Chondrocyte (in vitro differentiated cells): ENCODE data around the gene TOMM7. TPM values are rescaled to one million over a fixed set of nuclear protein-coding genes. Genes with fewer than 3 reads are reported as not detected.

Source experiments
- DNase-seq: peaks from one replicate; pipeline ENCODE4 v3.0.0; 2021; ENCODE audit warnings: mixed read lengths, low spot score
- H3K27ac Mint-ChIP-seq: one replicate; pipeline ENCODE4 v1.8.0; 2021; ENCODE audit warnings: mild to moderate bottlenecking, moderate library complexity, mixed read lengths; ENCODE audit not compliant: unreplicated experiment
- H3K27me3 Mint-ChIP-seq: 2 replicates; pipeline ENCODE4 v1.8.0; 2021; ENCODE audit warnings: low read depth, mixed read lengths
- H3K36me3 Mint-ChIP-seq: 2 replicates; pipeline ENCODE4 v1.8.0; 2021; ENCODE audit warnings: low read depth, mixed read lengths
- H3K4me1 Mint-ChIP-seq: 2 replicates; pipeline ENCODE4 v1.8.0; 2021; ENCODE audit warnings: low read depth, mild to moderate bottlenecking, mixed read lengths
- H3K4me3 Mint-ChIP-seq: one replicate; pipeline ENCODE4 v1.8.0; 2021; ENCODE audit warnings: mild to moderate bottlenecking, moderate library complexity, mixed read lengths; ENCODE audit not compliant: unreplicated experiment
- H3K9me3 Mint-ChIP-seq: 2 replicates; pipeline ENCODE4 v1.8.0; 2021; ENCODE audit warnings: low read depth, mixed read lengths
- CTCF ChIP-seq: fragments of 200-600 bp; sonication (generic); IDR thresholded peaks from 2 replicates; pipeline ENCODE4 v1.5.0; 2021; ENCODE audit warnings: antibody characterized with exemption, mild to moderate bottlenecking, moderate library complexity
- long read RNA-seq: library from polyadenylated mRNA; stranded (forward); transcript quantifications from one replicate; pipeline ENCODE4 v2.0.0, GENCODE V29; 2021
- total RNA-seq: library from RNA; stranded (reverse); gene quantifications from 3 replicates; pipeline ENCODE4 v1.2.1, GENCODE V29; 2021

The TOMM7 gene
- total RNA-seq, result 213 to 269 TPM (median 240 TPM) in 3 replicates
- long read RNA-seq, transcript TOMM7-201 (3 exons, 778 nt), result major isoform, 125 of 132 reads
- long read RNA-seq, partial matches to known transcripts, result 7 of 132 reads
- long read RNA-seq, other reads (novel, unspliced or antisense), result 0 of 132 reads

DNA sequence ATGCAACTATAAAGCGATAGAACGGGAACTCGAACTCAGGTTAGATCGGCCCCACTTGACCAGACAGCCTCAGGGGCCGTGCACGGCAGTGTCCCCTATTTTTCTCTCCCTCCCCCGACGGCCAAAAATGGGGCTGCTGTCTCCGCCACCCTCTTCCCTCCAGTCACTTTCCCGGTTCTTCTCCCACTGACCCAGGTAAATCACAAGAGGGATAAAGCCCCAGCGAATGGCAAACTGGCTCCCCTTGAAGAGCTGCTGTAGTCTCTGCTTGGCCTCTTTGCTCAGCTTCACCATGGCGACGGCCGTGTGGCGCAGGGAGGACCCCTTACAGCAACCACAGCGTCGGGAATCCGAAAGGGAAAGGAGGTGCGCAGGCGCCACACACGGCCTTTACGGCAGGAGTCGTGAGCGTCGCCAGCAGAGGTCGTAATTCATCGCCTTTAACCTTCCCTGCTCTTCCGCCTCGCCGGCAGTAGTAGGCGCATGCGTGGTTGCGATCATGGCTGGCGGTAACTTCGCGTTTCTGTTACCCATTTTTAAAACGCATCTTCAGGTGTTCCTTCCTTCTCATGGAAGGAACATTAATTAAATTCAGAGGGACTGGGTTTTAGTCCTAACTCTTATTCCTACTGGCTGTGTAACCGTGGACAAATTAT is at the start of gene TOMM7:
TSS of gene TOMM7 (minus strand) at position 364 of the 656 bp plus-strand sequence. CDS start at position 294, 70 bp downstream.
- peaks cover 3% of the 10 kb centered on the region for H3K36me3 Mint-ChIP-seq

DNA sequence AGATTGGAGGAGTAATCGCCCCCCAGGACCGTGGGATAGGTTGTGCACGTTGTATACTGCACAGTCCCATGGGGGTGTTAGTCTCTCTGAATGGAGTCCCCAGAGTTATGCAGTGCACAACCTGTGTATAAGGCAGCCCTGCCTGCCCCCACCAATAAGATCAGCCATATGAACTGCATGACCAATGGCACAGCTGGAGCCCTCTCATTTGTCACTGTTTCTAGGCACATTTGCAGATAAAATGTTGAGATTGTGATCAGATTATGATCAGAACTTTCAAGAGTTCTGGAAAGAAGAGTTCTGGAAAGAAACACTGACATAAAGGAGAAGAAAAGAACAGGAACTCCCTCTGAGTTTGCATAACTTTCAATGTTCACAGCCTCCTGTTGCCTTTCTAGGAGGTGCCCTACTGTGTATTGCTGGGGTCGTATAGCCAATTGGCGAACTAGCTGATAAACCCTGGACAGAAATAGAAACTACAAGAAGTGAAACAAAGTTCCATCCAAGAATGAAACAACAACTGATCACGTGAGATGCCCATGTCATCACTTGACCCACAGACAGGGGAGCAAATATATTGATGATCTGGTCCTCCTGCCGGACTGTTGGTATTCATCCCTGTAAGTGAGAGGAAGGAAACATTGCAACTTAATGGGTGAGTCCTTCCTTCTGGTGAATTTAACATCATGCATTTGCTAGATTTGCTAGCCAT is 49.6 kb upstream of the TOMM7 start:
- H3K4me1 Mint-ChIP-seq, result no peaks in the 10 kb centered on the region

More for the DNA sequence above, at the start of gene TOMM7:
- H3K27me3 Mint-ChIP-seq, result no peaks in the 10 kb centered on the region
- H3K4me1 Mint-ChIP-seq, result peaks cover 29% of the 10 kb centered on the region
- peak within 1 kb of the TSS; percentile 98 for H3K4me3 Mint-ChIP-seq
- no peaks in the 10 kb centered on the region for H3K9me3 Mint-ChIP-seq
- TF ChIP-seq CTCF, result peak; percentile 70
- peak within 1 kb of the TSS; percentile 96 for H3K27ac Mint-ChIP-seq
- DNase-seq, result peak; percentile 97

GRCh38 chr7:22871661-22872060 is 49.0 kb upstream of the TOMM7 start:
- Mint-ChIP-seq H3K4me1 (no peaks in the 10 kb centered on the region), H3K27me3 (no peaks in the 10 kb centered on the region), H3K4me3 (no peak overlapping the region), H3K27ac (no peak overlapping the region), H3K36me3 (peaks cover 4% of the 10 kb centered on the region), H3K9me3 (no peaks in the 10 kb centered on the region)
- no peak for DNase-seq
- TF ChIP-seq CTCF, result no peak

More for the DNA sequence above, 49.6 kb upstream of the TOMM7 start:
- no peak for TF ChIP-seq CTCF
- no peak for DNase-seq
- Mint-ChIP-seq H3K27ac (no peak overlapping the region), H3K36me3 (peaks cover 4% of the 10 kb centered on the region), H3K27me3 (no peaks in the 10 kb centered on the region), H3K4me3 (no peak overlapping the region), H3K9me3 (no peaks in the 10 kb centered on the region)

DNA sequence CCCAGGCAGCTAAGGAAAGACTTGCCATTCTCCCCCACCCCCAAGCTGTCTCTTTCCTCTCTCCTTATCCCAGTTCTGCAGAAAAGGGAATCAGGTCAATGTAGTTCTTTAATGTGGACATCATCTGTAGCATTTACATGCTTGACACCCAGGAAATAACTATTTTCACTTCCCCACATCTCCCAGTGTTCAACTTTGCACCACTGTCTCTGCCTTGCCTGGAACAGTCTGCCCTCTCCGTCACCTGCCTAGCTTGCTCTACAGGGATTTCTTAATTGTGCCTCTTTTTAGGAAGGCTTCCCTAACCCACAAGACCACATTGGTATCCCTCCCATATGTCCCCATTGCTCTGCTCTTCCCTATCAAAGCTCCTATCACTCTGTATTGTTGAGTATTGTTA is 45.9 kb upstream of the TOMM7 start:
- Mint-ChIP-seq H3K4me3 (no peak overlapping the region), H3K27me3 (no peaks in the 10 kb centered on the region), H3K36me3 (peaks cover 4% of the 10 kb centered on the region), H3K27ac (no peak overlapping the region), H3K9me3 (no peaks in the 10 kb centered on the region), H3K4me1 (no peaks in the 10 kb centered on the region)
- DNase-seq, result no peak
- TF ChIP-seq CTCF, result no peak

DNA sequence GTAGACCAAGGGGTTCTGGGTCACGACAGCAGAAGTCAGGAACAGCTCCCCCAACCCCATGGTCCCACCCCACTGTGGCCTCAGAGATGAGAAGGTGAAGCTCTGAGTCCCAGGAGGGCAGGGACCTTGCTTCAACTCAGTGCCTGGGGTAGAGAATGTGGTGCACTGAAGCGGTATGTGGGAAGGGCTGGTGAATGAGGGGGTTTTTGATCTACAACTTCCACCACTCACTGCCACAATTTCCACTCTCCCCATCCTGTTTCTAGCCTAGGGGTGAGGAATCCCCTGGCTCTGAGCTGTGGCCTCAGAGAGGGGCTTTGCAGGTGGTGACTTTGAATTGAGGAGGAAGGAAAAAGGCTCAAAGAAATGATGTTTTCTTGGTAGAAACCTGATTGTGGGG is 44.9 kb upstream of the TOMM7 start:
- H3K9me3 Mint-ChIP-seq, result no peaks in the 10 kb centered on the region
- no peak for DNase-seq
- H3K27ac Mint-ChIP-seq, result no peak overlapping the region
- H3K4me3 Mint-ChIP-seq, result no peak overlapping the region
- no peaks in the 10 kb centered on the region for H3K27me3 Mint-ChIP-seq
- no peak for TF ChIP-seq CTCF
- no peaks in the 10 kb centered on the region for H3K4me1 Mint-ChIP-seq
- H3K36me3 Mint-ChIP-seq, result peaks cover 4% of the 10 kb centered on the region
